A673 (cell line): ENCODE data around the gene PRR5L. TPM values are rescaled to one million over a fixed set of nuclear protein-coding genes. Genes with fewer than 3 reads are reported as not detected.

Source experiments
- BruUV-seq: library from RNA; stranded (reverse); fragments of 400-500 nt; replicated peaks from 2 replicates; lab custom pipeline; 2021; lab: Mats Ljungman, UMichigan
- CTCF ChIA-PET: fragments of 300-600 bp; sonication (Branson Sonifier 250); formaldehyde crosslinking; loops from one replicate; lab custom pipeline; 2022; ENCODE audit warnings: antibody characterized with exemption; lab: Charles Lee
- POLR2A ChIA-PET: fragments of 300-600 bp; sonication (Branson Sonifier 250); formaldehyde crosslinking; loops from one replicate; lab custom pipeline; 2022; ENCODE audit warnings: antibody characterized with exemption; ENCODE audit not compliant: low non-redundant PET; lab: Charles Lee
- DNase-seq: peaks from one replicate; pipeline ENCODE4 v3.0.0-alpha.2; 2015; ENCODE audit warnings: low spot score
- H3K27ac ChIP-seq: fragments of 200-600 bp; sonication (generic); 2 replicates; pipeline ENCODE4 v1.5.1; 2016; ENCODE audit warnings: mixed run types, low read depth, mild to moderate bottlenecking, mixed read lengths, antibody characterized with exemption, low read length; ENCODE audit not compliant: poor library complexity, severe bottlenecking
- H3K27me3 ChIP-seq: fragments of 200-600 bp; sonication (generic); replicated peaks from 2 replicates; pipeline ENCODE4 v1.6.1; 2017; ENCODE audit warnings: mixed run types, low read depth, mild to moderate bottlenecking, mixed read lengths, antibody characterized with exemption, low read length; ENCODE audit not compliant: insufficient read depth, poor library complexity
- H3K36me3 ChIP-seq: fragments of 200-600 bp; sonication (generic); 2 replicates; pipeline ENCODE4 v1.6.1; 2016; ENCODE audit warnings: mixed run types, mild to moderate bottlenecking, mixed read lengths, antibody characterized with exemption, low read length; ENCODE audit not compliant: insufficient read depth, poor library complexity, severe bottlenecking
- H3K4me1 ChIP-seq: fragments of 200-600 bp; sonication (generic); 2 replicates; pipeline ENCODE4 v1.6.1; 2017; ENCODE audit warnings: mixed run types, mild to moderate bottlenecking, mixed read lengths, antibody characterized with exemption, low read length; ENCODE audit not compliant: insufficient read depth, poor library complexity, severe bottlenecking
- H3K4me3 ChIP-seq: fragments of 200-600 bp; sonication (generic); 2 replicates; pipeline ENCODE4 v1.5.1; 2016; ENCODE audit warnings: low read depth, mixed run types, mild to moderate bottlenecking, mixed read lengths, low read length; ENCODE audit not compliant: poor library complexity, severe bottlenecking
- H3K9me3 ChIP-seq: fragments of 200-600 bp; sonication (generic); 2 replicates; pipeline ENCODE4 v1.6.1; 2016; ENCODE audit warnings: mixed run types, low read depth, mild to moderate bottlenecking, mixed read lengths, antibody characterized with exemption, low read length; ENCODE audit not compliant: poor library complexity, severe bottlenecking
- EZH2 ChIP-seq: fragments of 200-600 bp; sonication (generic); IDR thresholded peaks from 2 replicates; pipeline ENCODE4 v1.6.1; 2017; ENCODE audit warnings: borderline replicate concordance, low read depth, mild to moderate bottlenecking, mixed read lengths, antibody characterized with exemption, low read length; ENCODE audit not compliant: poor library complexity, severe bottlenecking
- intact Hi-C: fragments of 100-400 bp; cut with micrococcal nuclease; formaldehyde crosslinking; loops from one replicate; pipeline ENCODE4 v1.10.0; 2022; ENCODE audit not compliant: unreplicated experiment
- total RNA-seq: library from RNA; stranded (reverse); gene quantifications from 2 replicates; pipeline ENCODE4 v1.2.3, GENCODE V29; 2021
- TF ChIP-seq, protein P1 (sequence below): fragments of 300-800, 200-600 bp; sonication (generic); conservative IDR thresholded peaks from 2 replicates; pipeline ENCODE4 v1.5.1; 2017; ENCODE audit warnings: low read depth, mild to moderate bottlenecking, antibody characterized with exemption, low read length, moderate library complexity, mixed read lengths

The PRR5L gene
- total RNA-seq, 1 experiment from 2014 or later: 102 TPM

GRCh38 chr11:36399745-36400144 lies 103.7 kb downstream of the PRR5L start:
- CTCF ChIA-PET: no interaction called here
- no peaks in the 10 kb centered on the region for H3K4me1 ChIP-seq
- no TSS peak for BruUV-seq
- DNase-seq: no peak
- H3K27ac ChIP-seq: no peak overlapping the region
- H3K4me3 ChIP-seq: no peak overlapping the region
- no peak for TF ChIP-seq EZH2
- intact Hi-C loops: loop anchor here (5.0 kb wide), 1 partner anchor 53 kb away; no protein-coding TSS in a partner anchor
- H3K27me3 ChIP-seq: no peaks in the 10 kb centered on the region
- POLR2A ChIA-PET: interaction anchor here (0.6 kb wide), 1 partner anchor 23 kb away, joined by 3 read pairs; no protein-coding TSS in a partner anchor
- H3K9me3 ChIP-seq: no peaks in the 10 kb centered on the region
- H3K36me3 ChIP-seq: peaks cover 61% of the 10 kb centered on the region

GRCh38 chr11:36400766-36401455 lies 104.8 kb downstream of the PRR5L start:
- intact Hi-C loops: loop anchor here (5.0 kb wide), 1 partner anchor 51 kb away; no protein-coding TSS in a partner anchor
- ChIA-PET POLR2A (no interaction called here), CTCF (interaction anchor here (1.1 kb wide), 1 partner anchor 109 kb away, joined by 3 read pairs; no protein-coding TSS in a partner anchor)
- Histone ChIP-seq H3K9me3 (no peaks in the 10 kb centered on the region), H3K36me3 (peaks cover 65% of the 10 kb centered on the region), H3K27me3 (no peaks in the 10 kb centered on the region), H3K4me3 (no peak overlapping the region), H3K27ac (no peak overlapping the region), H3K4me1 (no peaks in the 10 kb centered on the region)
- no peak for DNase-seq
- BruUV-seq: no TSS peak
- TF ChIP-seq EZH2: no peak
- TF ChIP-seq, protein P1, sequence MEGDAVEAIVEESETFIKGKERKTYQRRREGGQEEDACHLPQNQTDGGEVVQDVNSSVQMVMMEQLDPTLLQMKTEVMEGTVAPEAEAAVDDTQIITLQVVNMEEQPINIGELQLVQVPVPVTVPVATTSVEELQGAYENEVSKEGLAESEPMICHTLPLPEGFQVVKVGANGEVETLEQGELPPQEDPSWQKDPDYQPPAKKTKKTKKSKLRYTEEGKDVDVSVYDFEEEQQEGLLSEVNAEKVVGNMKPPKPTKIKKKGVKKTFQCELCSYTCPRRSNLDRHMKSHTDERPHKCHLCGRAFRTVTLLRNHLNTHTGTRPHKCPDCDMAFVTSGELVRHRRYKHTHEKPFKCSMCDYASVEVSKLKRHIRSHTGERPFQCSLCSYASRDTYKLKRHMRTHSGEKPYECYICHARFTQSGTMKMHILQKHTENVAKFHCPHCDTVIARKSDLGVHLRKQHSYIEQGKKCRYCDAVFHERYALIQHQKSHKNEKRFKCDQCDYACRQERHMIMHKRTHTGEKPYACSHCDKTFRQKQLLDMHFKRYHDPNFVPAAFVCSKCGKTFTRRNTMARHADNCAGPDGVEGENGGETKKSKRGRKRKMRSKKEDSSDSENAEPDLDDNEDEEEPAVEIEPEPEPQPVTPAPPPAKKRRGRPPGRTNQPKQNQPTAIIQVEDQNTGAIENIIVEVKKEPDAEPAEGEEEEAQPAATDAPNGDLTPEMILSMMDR: no peak

DNA sequence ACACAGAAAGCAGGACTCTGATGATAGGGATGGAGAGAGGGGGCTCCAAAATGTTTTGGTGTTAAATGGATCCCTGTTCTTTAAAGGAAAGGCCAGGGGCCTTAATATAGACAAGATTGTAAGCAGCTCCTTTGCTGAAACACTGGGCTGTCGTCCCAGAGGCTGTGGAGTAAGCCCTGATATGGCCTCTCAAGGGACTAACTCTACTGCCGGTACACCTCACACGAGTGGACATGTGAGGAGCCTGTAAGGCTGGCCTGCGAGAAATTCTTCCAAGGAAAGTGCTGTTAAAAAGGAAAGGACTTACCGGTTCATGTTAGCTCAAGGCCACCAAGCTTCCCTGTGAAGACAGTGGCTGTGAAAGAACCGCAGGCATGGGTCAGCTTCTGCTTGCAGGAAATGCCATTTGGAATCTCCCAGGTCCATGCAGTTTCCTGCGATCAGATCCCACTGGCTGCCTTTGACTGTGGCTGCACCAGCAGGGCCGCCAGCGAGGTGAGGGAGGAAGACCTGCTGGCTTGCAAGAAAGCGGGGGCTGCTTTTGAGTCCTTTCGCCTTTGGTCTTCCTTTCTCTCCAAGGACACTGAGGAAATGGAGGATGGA lies 106.6 kb downstream of the PRR5L start:
- no peak overlapping the region for H3K4me3 ChIP-seq
- H3K27me3 ChIP-seq: no peaks in the 10 kb centered on the region
- TF ChIP-seq EZH2: no peak
- TF ChIP-seq, protein P1: no peak
- H3K36me3 ChIP-seq: peaks cover 63% of the 10 kb centered on the region
- no peaks in the 10 kb centered on the region for H3K9me3 ChIP-seq
- POLR2A ChIA-PET: interaction anchor here (0.6 kb wide), 1 partner anchor 67 kb away, joined by 3 read pairs; no protein-coding TSS in a partner anchor
- no TSS peak for BruUV-seq
- no peak overlapping the region for H3K27ac ChIP-seq
- no peaks in the 10 kb centered on the region for H3K4me1 ChIP-seq
- CTCF ChIA-PET: no interaction called here
- intact Hi-C loops: loop anchor here (5.0 kb wide), 1 partner anchor 50 kb away; no protein-coding TSS in a partner anchor
- no peak for DNase-seq
